ENCODE results near the gene SELENOP.
A peak's percentile ranks its signal among the peaks of the same experiment; 100 is the strongest.
"Not testable (repeated sequence)": the region's sequence is repeated elsewhere in the genome, so short reads cannot be mapped to it uniquely, and the experiment has no call there.

Gene SELENOP

GRCh38 chr5:42826757-42827515, 15.2 kb upstream of the SELENOP start:
- DNase-seq (ENCODE audit: low read depth): no peak
- H3K4me3 ChIP-seq (ENCODE audit: low read length): no peak overlapping the region
- TF ChIP-seq CTCF (conservative IDR thresholded peaks at IDR 0.05; ENCODE audit: low read depth, low read length): no peak

GRCh38 chr5:42825422-42826148, 13.9 kb upstream of the SELENOP start:
- no peak for TF ChIP-seq CTCF (conservative IDR thresholded peaks at IDR 0.05; ENCODE audit: low read depth, low read length)
- no peak overlapping the region for H3K4me3 ChIP-seq (ENCODE audit: low read length)
- DNase-seq (ENCODE audit: low read depth): no peak

GRCh38 chr5:42824347-42824976, 12.8 kb upstream of the SELENOP start:
- no peak overlapping the region for H3K4me3 ChIP-seq (ENCODE audit: low read length)
- no peak for DNase-seq (ENCODE audit: low read depth)
- TF ChIP-seq CTCF (conservative IDR thresholded peaks at IDR 0.05; ENCODE audit: low read depth, low read length): no peak

- no peak for TF ChIP-seq CTCF (conservative IDR thresholded peaks at IDR 0.05; ENCODE audit: low read depth, low read length)
- H3K4me3 ChIP-seq (ENCODE audit: low read length): no peak overlapping the region
- DNase-seq (ENCODE audit: low read depth): no peak
These were observed 10.9 kb upstream of the SELENOP start for GRCh38 chr5:42822548-42822947.

GRCh38 chr5:42819745-42820144, 8.1 kb upstream of the SELENOP start:
- DNase-seq (ENCODE audit: low read depth): no peak
- H3K4me3 ChIP-seq (ENCODE audit: low read length): no peak overlapping the region
- no peak for TF ChIP-seq CTCF (conservative IDR thresholded peaks at IDR 0.05; ENCODE audit: low read depth, low read length)

- not testable (repeated sequence) for H3K4me3 ChIP-seq (ENCODE audit: low read length); DNase-seq (ENCODE audit: low read depth)
These were observed 4.9 kb upstream of the SELENOP start for GRCh38 chr5:42816546-42816945.

GRCh38 chr5:42813533-42813932, 1.8 kb upstream of the SELENOP start:
- DNase-seq (ENCODE audit: low read depth): peak; percentile 18
- TF ChIP-seq CTCF (conservative IDR thresholded peaks at IDR 0.05; ENCODE audit: low read depth, low read length): no peak
- no peak overlapping the region for H3K4me3 ChIP-seq (ENCODE audit: low read length)

Measured in retinal pigment epithelial cell (primary cell).